Endothelial cell (in vitro differentiated cells): ENCODE results near the gene ZNF789. TPM values are rescaled to one million over a fixed set of nuclear protein-coding genes. Genes with fewer than 3 reads are reported as not detected.

Experiments
- DNase-seq: peaks from one replicate; pipeline ENCODE4 v3.0.0; 2021; ENCODE audit warnings: low spot score
- H3K27ac Mint-ChIP-seq: one replicate; pipeline ENCODE4 v1.8.0; 2021; ENCODE audit warnings: mixed read lengths, inconsistent platforms; ENCODE audit not compliant: unreplicated experiment
- H3K27me3 Mint-ChIP-seq: one replicate; pipeline ENCODE4 v1.8.0; 2021; ENCODE audit warnings: mild to moderate bottlenecking, moderate library complexity, mixed read lengths, inconsistent platforms; ENCODE audit not compliant: unreplicated experiment
- H3K36me3 Mint-ChIP-seq: one replicate; pipeline ENCODE4 v1.8.0; 2021; ENCODE audit warnings: mild to moderate bottlenecking, low read depth, mixed read lengths, inconsistent platforms; ENCODE audit not compliant: unreplicated experiment
- H3K4me1 Mint-ChIP-seq: one replicate; pipeline ENCODE4 v1.8.0; 2021; ENCODE audit warnings: mild to moderate bottlenecking, mixed read lengths, inconsistent platforms; ENCODE audit not compliant: unreplicated experiment
- H3K4me3 Mint-ChIP-seq: one replicate; pipeline ENCODE4 v1.8.0; 2021; ENCODE audit warnings: mild to moderate bottlenecking, mixed read lengths, inconsistent platforms; ENCODE audit not compliant: unreplicated experiment
- H3K9me3 Mint-ChIP-seq: one replicate; pipeline ENCODE4 v1.8.0; 2021; ENCODE audit warnings: mixed read lengths, inconsistent platforms; ENCODE audit not compliant: unreplicated experiment
- CTCF ChIP-seq: fragments of 200-600 bp; sonication (generic); IDR thresholded peaks from one replicate; pipeline ENCODE4 v1.5.0; 2021; ENCODE audit warnings: antibody characterized with exemption; ENCODE audit not compliant: unreplicated experiment
- total RNA-seq: library from RNA; stranded (reverse); fragmentation: NEBNext Ultra II Directional; extraction: Animal tissue kit (Norgen Biotek cat#: 25700); gene quantifications from one replicate; pipeline ENCODE4 v1.2.1, GENCODE V29; 2021; ENCODE audit not compliant: unreplicated experiment

Gene ZNF789
- total RNA-seq, 1 donor from 2014 or later, result 17.1 TPM

- peaks cover 3% of the 10 kb centered on the region for H3K4me1 Mint-ChIP-seq
- peak overlapping the region; percentile 59 for H3K4me3 Mint-ChIP-seq
- no peaks in the 10 kb centered on the region for H3K9me3 Mint-ChIP-seq
- H3K27me3 Mint-ChIP-seq, result peaks cover 1% of the 10 kb centered on the region
- no peak for DNase-seq
- no peak overlapping the region for H3K27ac Mint-ChIP-seq
- H3K36me3 Mint-ChIP-seq, result peaks cover 22% of the 10 kb centered on the region
- no peak for TF ChIP-seq CTCF
Measured at GRCh38 chr7:99433158-99433557, 39.5 kb upstream of the ZNF789 start.

DNA sequence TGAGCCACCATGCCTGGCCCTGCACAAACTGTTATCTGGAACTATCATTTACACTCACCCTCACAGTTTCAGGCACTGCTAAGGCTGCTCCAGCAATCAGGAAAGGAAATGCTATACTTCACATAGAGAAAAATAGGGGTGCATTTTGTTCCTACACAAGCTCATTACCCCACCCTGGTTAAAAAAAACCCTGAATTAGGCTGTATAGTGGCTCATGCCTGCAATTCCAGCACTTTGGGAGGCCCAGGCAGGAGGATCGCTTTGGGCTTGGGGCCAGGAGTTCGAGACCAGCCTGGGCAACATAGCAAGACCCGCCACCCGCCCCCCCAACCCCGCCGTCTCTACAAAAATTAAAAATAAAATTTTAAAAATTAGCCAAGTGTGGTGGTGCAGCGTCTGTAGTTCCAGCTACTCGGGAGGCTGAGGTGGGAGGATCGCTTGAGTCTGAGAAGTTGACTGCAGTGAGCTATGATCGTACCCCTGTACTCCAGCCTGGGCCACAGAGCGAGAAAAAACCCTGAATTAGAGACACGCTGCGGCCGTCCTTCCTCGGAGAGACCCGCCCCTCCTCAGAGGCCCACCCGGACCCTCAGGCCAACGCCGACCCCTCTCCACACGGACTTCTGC is 34.6 kb upstream of the ZNF789 start:
- Mint-ChIP-seq H3K4me1 (peaks cover 17% of the 10 kb centered on the region), H3K27ac (peak overlapping the region; percentile 72)

GRCh38 chr7:99438573-99439480 is 33.9 kb upstream of the ZNF789 start, which contains the start of the genes CPSF4 and PTCD1:
TSS of gene CPSF4 (plus strand) at chr7:99438943. CDS start at chr7:99439083, 140 bp downstream.
TSS of gene PTCD1 (minus strand) at chr7:99438798. CDS start at chr7:99435242, 3,556 bp downstream.
- H3K4me1 Mint-ChIP-seq, result peaks cover 17% of the 10 kb centered on the region
- H3K4me3 Mint-ChIP-seq, result peak within 1 kb of the TSS; percentile 98
- peak; percentile 96 for DNase-seq
- TF ChIP-seq CTCF, result no peak
- peaks cover 7% of the 10 kb centered on the region for H3K27me3 Mint-ChIP-seq
- peak within 1 kb of the TSS; percentile 89 for H3K27ac Mint-ChIP-seq
- H3K9me3 Mint-ChIP-seq, result no peaks in the 10 kb centered on the region
- peaks cover 21% of the 10 kb centered on the region for H3K36me3 Mint-ChIP-seq

More for the DNA sequence above, 34.6 kb upstream of the ZNF789 start:
- DNase-seq, result no peak
- TF ChIP-seq CTCF, result no peak
- Mint-ChIP-seq H3K9me3 (no peaks in the 10 kb centered on the region), H3K4me3 (peak overlapping the region; percentile 98), H3K27me3 (peaks cover 4% of the 10 kb centered on the region), H3K36me3 (peaks cover 24% of the 10 kb centered on the region)

DNA sequence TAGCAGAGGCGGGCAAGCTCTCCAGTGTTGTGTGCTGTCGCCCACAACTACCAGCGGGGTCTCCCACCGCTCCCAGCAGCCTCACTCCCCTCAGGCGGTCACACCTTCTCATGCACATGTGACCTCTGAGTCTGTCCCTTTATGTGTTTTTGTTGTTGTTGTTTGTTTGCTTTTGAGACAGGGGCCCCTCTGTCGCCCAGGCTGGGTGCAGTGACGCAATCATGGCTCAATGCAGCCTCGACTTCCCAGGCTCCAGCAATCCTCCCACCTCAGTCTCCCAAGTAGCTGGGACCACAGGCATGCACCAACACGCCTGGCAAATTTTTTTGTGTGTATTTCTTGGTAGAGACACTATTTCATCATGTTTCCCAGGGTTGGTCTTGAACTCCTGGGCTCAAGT is 32.5 kb upstream of the ZNF789 start:
- no peak for DNase-seq
- no peak for TF ChIP-seq CTCF
- peaks cover 17% of the 10 kb centered on the region for H3K4me1 Mint-ChIP-seq
- peaks cover 7% of the 10 kb centered on the region for H3K27me3 Mint-ChIP-seq
- H3K27ac Mint-ChIP-seq, result peak overlapping the region; percentile 58
- no peaks in the 10 kb centered on the region for H3K9me3 Mint-ChIP-seq
- H3K36me3 Mint-ChIP-seq, result peaks cover 23% of the 10 kb centered on the region
- peak overlapping the region; percentile 98 for H3K4me3 Mint-ChIP-seq
